Aorta (tissue), 5 donors: ENCODE measurements around the gene UBE2M. TPM values are rescaled to one million over a fixed set of nuclear protein-coding genes. Genes with fewer than 3 reads are reported as not detected.
"Not testable (repeated sequence)": the region's sequence is repeated elsewhere in the genome, so short reads cannot be mapped to it uniquely, and the experiment has no call there.

Experiments
- ATAC-seq: fragments of 200-7000 bp; cut with Tn5 transposase; one replicate; pipeline ENCODE4 v1.9.1; 2022; ENCODE audit warnings: moderate library complexity; ENCODE audit not compliant: low FRiP score
- DNase-seq, 2 donors: peaks; one replicate each; pipeline ENCODE4 v3.0.0-alpha.2; 2020
- H3K27ac ChIP-seq, 2 donors: one replicate each; pipeline ENCODE4 v1.5.1; 2013; ENCODE audit warnings: low read length in 2 of 2, mild to moderate bottlenecking in 2 of 2, moderate library complexity in 2 of 2, control low read depth in 1 of 2, inconsistent platforms in 1 of 2, low read depth in 1 of 2
- H3K27me3 ChIP-seq, 2 donors: one replicate each; pipeline ENCODE4 v1.6.1; 2013; ENCODE audit warnings: control low read depth in 1 of 2, low read length in 1 of 2, mild to moderate bottlenecking in 1 of 2, moderate library complexity in 1 of 2; ENCODE audit not compliant: insufficient read depth in 2 of 2, control insufficient read depth in 1 of 2
- H3K36me3 ChIP-seq, 2 donors: one replicate each; pipeline ENCODE4 v1.6.1; 2013; ENCODE audit warnings: control low read depth in 1 of 2, low read length in 1 of 2, mild to moderate bottlenecking in 1 of 2; ENCODE audit not compliant: insufficient read depth in 2 of 2, control insufficient read depth in 1 of 2
- H3K4me1 ChIP-seq, 2 donors: one replicate each; pipeline ENCODE4 v1.6.1; 2013; ENCODE audit warnings: low read length in 2 of 2, control low read depth in 1 of 2, mild to moderate bottlenecking in 1 of 2, moderate library complexity in 1 of 2; ENCODE audit not compliant: insufficient read depth in 2 of 2, control insufficient read depth in 1 of 2
- H3K4me3 ChIP-seq, 2 donors: one replicate each; pipeline ENCODE4 v1.5.1; 2013; ENCODE audit warnings: low read length in 2 of 2, control low read depth in 1 of 2, mild to moderate bottlenecking in 1 of 2
- H3K9me3 ChIP-seq: one replicate; pipeline ENCODE4 v1.6.1; 2013; ENCODE audit warnings: mild to moderate bottlenecking, low read length; ENCODE audit not compliant: control insufficient read depth
- WGBS, 2 donors: extraction: QIAGEN DNeasy Blood & Tissue Kit; methylation state at CpG; one replicate each; pipeline ENCODE4 v1.1.7; 2013; 5-methylcytosine and 5-hydroxymethylcytosine counted together
- intact Hi-C, 2 donors: fragments of 100-400 bp; cut with DNase I; formaldehyde crosslinking; loops; one replicate each; pipeline versions ENCODE4 v1.14.2 to v1.15.0; 2022
- microRNA-seq, 2 donors: library from miRNA; unstranded; fragments of <30 nt; microRNA quantifications; one replicate each; pipeline ENCODE4 v1.2.0, GENCODE V29; 2020
- polyA plus RNA-seq, 2 donors: library from polyadenylated mRNA; stranded (reverse); fragments of 200-250 nt; gene quantifications; one replicate each; pipeline ENCODE4 v1.2.3, GENCODE V29; 2013
- total RNA-seq, 2 donors: library from RNA; stranded (reverse); fragmentation: NEBNext Ultra II Directional; extraction: Animal tissue kit (Norgen Biotek cat#: 25700); gene quantifications; one replicate each; pipeline ENCODE4 v1.2.1, GENCODE V29; 2021
- donor health status: healthy with polysubstance abuse.
- donor health status: Bipolar disorder and iron deficiency.
- donor health status: DM: no; HTN: no; CAD: no.
- donor health status: DM: no; HTN: no; CAD: no.
- donor health status: DM: yes; HTN: yes; CAD: no.

The UBE2M gene
- total and polyA plus RNA-seq, 4 donors: 47.1 to 57.7 (median 49.3) TPM

- no peaks in the 10 kb centered on the region for H3K27me3 ChIP-seq
- no peaks in the 10 kb centered on the region for H3K36me3 ChIP-seq
- 83 to 87% methylated on average over 25 of the region's 25 CpGs for WGBS, 2 donors
- ATAC-seq: no peak
- DNase-seq: no peak
- intact Hi-C loops: no loop called here
- no peak within 1 kb of the TSS for H3K27ac ChIP-seq
- H3K9me3 ChIP-seq: no peaks in the 10 kb centered on the region
- H3K4me1 ChIP-seq: no peaks in the 10 kb centered on the region
- no peak within 1 kb of the TSS for H3K4me3 ChIP-seq
These were observed 46.8 kb downstream of the UBE2M start, which contains the start of gene SLC27A5 for GRCh38 chr19:58511353-58512208. SLC27A5 (minus strand) TSS chr19:58511992; CDS start chr19:58511955, 37 bp downstream.

- DNase-seq: no peak
- no peaks in the 10 kb centered on the region for H3K27me3 ChIP-seq
- WGBS, 2 donors: 79% methylated on average over 8 of the region's 8 CpGs
- no peak for ATAC-seq
- no peaks in the 10 kb centered on the region for H3K9me3 ChIP-seq
- no peaks in the 10 kb centered on the region for H3K36me3 ChIP-seq
- intact Hi-C loops: no loop called here
- H3K27ac ChIP-seq: no peak overlapping the region
- H3K4me1 ChIP-seq: no peaks in the 10 kb centered on the region
- H3K4me3 ChIP-seq: no peak overlapping the region
These were observed 48.1 kb downstream of the UBE2M start for GRCh38 chr19:58510084-58510862.

GRCh38 chr19:58509731-58510083 is 48.7 kb downstream of the UBE2M start:
- no peaks in the 10 kb centered on the region for H3K36me3 ChIP-seq
- no peak overlapping the region for H3K4me3 ChIP-seq
- intact Hi-C loops: no loop called here
- no peaks in the 10 kb centered on the region for H3K4me1 ChIP-seq
- DNase-seq (no peak), ATAC-seq (no peak)
- no peaks in the 10 kb centered on the region for H3K9me3 ChIP-seq
- H3K27ac ChIP-seq: no peak overlapping the region
- H3K27me3 ChIP-seq: no peaks in the 10 kb centered on the region
- 83 to 88% methylated on average over 11 of the region's 11 CpGs for WGBS, 2 donors

- ATAC-seq, H3K27ac ChIP-seq, H3K36me3 ChIP-seq, H3K9me3 ChIP-seq, intact Hi-C loops, H3K4me3 ChIP-seq, DNase-seq, H3K27me3 ChIP-seq, H3K4me1 ChIP-seq: not testable (repeated sequence)
- 58 to 72% methylated on average over 7 to 8 of the region's 8 CpGs for WGBS, 2 donors
These were observed 50.7 kb downstream of the UBE2M start for GRCh38 chr19:58507602-58508223.

Small RNAs within 50 kb of the gene (microRNA-seq; reads per million reads assigned to microRNA genes)
- 0 to 1.2 reads per million in 2 donors for gene MIR6807

Other genes with a start within 250 kb of the UBE2M start
- 1 to 10 TPM; 2.2 to 3.1 TPM for gene ZSCAN22, start 231.6 kb downstream of the UBE2M start, total RNA-seq
- gene ZSCAN22, start 231.6 kb downstream of the UBE2M start, polyA plus RNA-seq: under 1 TPM; 0.25 to 0.43 TPM
- gene A1BG, start 205.1 kb downstream of the UBE2M start, total RNA-seq: 10 to 100 TPM in 1 of 2 donors, 1 to 10 TPM in 1; 9.7 to 11.3 TPM
- 10 to 100 TPM; 21.5 to 81.6 TPM for gene A1BG, start 205.1 kb downstream of the UBE2M start, polyA plus RNA-seq
- gene ZNF497, start 195.9 kb downstream of the UBE2M start, total RNA-seq: under 1 TPM; 0.32 to 0.87 TPM
- gene ZNF497, start 195.9 kb downstream of the UBE2M start, polyA plus RNA-seq: under 1 TPM in 1 of 2 donors, not detected in 1; 0.79 TPM
- gene ZNF837, start 177.6 kb downstream of the UBE2M start, total RNA-seq: 1 to 10 TPM in 1 of 2 donors, under 1 TPM in 1; 0.65 to 1.8 TPM
- 1 to 10 TPM in 1 of 2 donors, under 1 TPM in 1; 0.75 to 1.2 TPM for gene ZNF837, start 177.6 kb downstream of the UBE2M start, polyA plus RNA-seq
- 100 to 1,000 TPM; 609 to 674 TPM for gene RPS5, start 171.3 kb downstream of the UBE2M start, total RNA-seq
- gene RPS5, start 171.3 kb downstream of the UBE2M start, polyA plus RNA-seq: 1,000 to 10,000 TPM; 1,453 to 1,636 TPM
- gene RNF225, start 163.0 kb downstream of the UBE2M start, total RNA-seq: not detected
- gene RNF225, start 163.0 kb downstream of the UBE2M start, polyA plus RNA-seq: not detected
- gene ZNF584, start 150.0 kb downstream of the UBE2M start, total RNA-seq: 10 to 100 TPM; 11.8 to 13.4 TPM
- gene ZNF584, start 150.0 kb downstream of the UBE2M start, polyA plus RNA-seq: 10 to 100 TPM in 1 of 2 donors, under 1 TPM in 1; 0.75 to 10.3 TPM
- 1 to 10 TPM; 4.5 to 5.4 TPM for gene ZNF132, start 118.5 kb downstream of the UBE2M start, total RNA-seq
- 1 to 10 TPM in 1 of 2 donors, under 1 TPM in 1; 0.38 to 1.4 TPM for gene ZNF132, start 118.5 kb downstream of the UBE2M start, polyA plus RNA-seq
- 1 to 10 TPM; 4.6 to 5.7 TPM for gene ZNF324B, start 107.0 kb downstream of the UBE2M start, total RNA-seq
- 1 to 10 TPM; 1.5 to 2.3 TPM for gene ZNF324B, start 107.0 kb downstream of the UBE2M start, polyA plus RNA-seq
- 10 to 100 TPM; 10.8 to 14.1 TPM for gene ZNF324, start 91.5 kb downstream of the UBE2M start, total RNA-seq
- gene ZNF324, start 91.5 kb downstream of the UBE2M start, polyA plus RNA-seq: 1 to 10 TPM; 2.3 to 4.6 TPM
- 1 to 10 TPM; 6.4 to 9.9 TPM for gene ZNF446, start 82.3 kb downstream of the UBE2M start, total RNA-seq
- gene ZNF446, start 82.3 kb downstream of the UBE2M start, polyA plus RNA-seq: 10 to 100 TPM; 10.4 to 26.1 TPM
- gene SLC27A5, start 46.6 kb downstream of the UBE2M start, total RNA-seq: 1 to 10 TPM; 8.1 to 9.8 TPM
- gene SLC27A5, start 46.6 kb downstream of the UBE2M start, polyA plus RNA-seq: 10 to 100 TPM; 12.5 to 24.6 TPM
- gene ZBTB45, start 38.8 kb downstream of the UBE2M start, total RNA-seq: 10 to 100 TPM; 12.2 to 15.6 TPM
- gene ZBTB45, start 38.8 kb downstream of the UBE2M start, polyA plus RNA-seq: 1 to 10 TPM; 3.0 to 8.1 TPM
- 100 to 1,000 TPM; 167 to 179 TPM for gene TRIM28, start 14.5 kb downstream of the UBE2M start, total RNA-seq
- gene TRIM28, start 14.5 kb downstream of the UBE2M start, polyA plus RNA-seq: 100 to 1,000 TPM in 1 of 2 donors, 10 to 100 TPM in 1; 76.5 to 210 TPM
- gene CHMP2A, start 3.5 kb downstream of the UBE2M start, total RNA-seq: 10 to 100 TPM; 94.9 to 99.8 TPM
- gene CHMP2A, start 3.5 kb downstream of the UBE2M start, polyA plus RNA-seq: 100 to 1,000 TPM; 186 to 208 TPM
- 10 to 100 TPM; 17.7 to 31.9 TPM for gene MZF1, start 14.7 kb upstream of the UBE2M start, total RNA-seq
- gene MZF1, start 14.7 kb upstream of the UBE2M start, polyA plus RNA-seq: 10 to 100 TPM in 1 of 2 donors, 1 to 10 TPM in 1; 6.3 to 81.5 TPM